Measurements from ENCODE around the gene THUMPD3. TPM values are rescaled to one million over a fixed set of nuclear protein-coding genes. Genes with fewer than 3 reads are reported as not detected.

Gene THUMPD3, protein sequence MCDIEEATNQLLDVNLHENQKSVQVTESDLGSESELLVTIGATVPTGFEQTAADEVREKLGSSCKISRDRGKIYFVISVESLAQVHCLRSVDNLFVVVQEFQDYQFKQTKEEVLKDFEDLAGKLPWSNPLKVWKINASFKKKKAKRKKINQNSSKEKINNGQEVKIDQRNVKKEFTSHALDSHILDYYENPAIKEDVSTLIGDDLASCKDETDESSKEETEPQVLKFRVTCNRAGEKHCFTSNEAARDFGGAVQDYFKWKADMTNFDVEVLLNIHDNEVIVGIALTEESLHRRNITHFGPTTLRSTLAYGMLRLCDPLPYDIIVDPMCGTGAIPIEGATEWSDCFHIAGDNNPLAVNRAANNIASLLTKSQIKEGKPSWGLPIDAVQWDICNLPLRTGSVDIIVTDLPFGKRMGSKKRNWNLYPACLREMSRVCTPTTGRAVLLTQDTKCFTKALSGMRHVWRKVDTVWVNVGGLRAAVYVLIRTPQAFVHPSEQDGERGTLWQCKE
- 25.9 and 28.3 TPM in 2 replicates for polyA plus RNA-seq (2013)

DNA sequence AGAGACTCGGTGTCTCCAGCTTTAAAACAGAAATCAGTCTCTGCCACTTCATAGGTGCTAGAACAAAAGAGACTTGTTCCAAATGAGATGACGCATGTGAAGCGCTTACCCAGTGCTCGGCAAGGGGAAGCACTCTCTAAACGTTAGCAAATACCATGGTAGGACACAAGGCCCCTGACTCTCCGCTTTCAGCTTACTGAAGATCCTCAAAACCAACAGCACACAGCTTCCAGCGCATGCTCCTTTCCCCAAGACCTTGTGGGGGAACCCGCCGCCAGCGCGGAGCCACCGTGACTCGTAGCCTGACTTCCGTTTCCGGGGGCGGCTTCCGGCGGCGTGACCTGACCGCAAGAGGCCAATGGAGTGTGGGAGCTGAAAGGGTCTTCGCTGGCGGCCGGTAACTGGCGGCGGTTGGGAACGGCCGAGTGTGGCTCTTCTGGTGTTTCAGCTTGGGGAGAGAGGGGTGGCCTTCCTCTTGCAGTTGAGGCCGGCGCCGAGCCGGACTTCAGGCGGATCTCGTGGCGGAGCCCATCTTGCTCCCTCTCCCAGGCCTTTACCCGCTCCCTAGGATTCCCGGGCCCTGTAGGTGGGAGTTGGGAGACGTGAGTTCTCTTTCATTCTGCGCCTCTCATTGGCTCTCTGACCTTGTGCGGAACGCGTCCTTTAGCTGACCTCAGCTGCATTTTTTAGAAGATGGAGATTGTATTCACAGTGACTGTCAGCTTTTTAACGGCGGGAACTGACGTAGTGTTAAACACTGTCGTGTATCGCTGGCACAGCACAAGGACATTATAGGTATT is at the start of gene THUMPD3:
Gene THUMPD3, plus strand, starts transcription at position 324 of the 800 bp plus-strand sequence. CDS start 2,015 bp downstream, outside the sequence.
- peak within 1 kb of the TSS; percentile 60 for H3K4ac ChIP-seq (ENCODE audit: low read depth, low read length)
- H2BK12ac ChIP-seq (ENCODE audit: low read length) = no peak within 1 kb of the TSS
- H3K9ac ChIP-seq (ENCODE audit: low read length) = peak within 1 kb of the TSS; percentile 92
- peak within 1 kb of the TSS; percentile 95 for H4K12ac ChIP-seq (ENCODE audit: low read depth, low read length)
- H2BK120ac ChIP-seq (ENCODE audit: insufficient read depth, low read length, poor library complexity) = peak within 1 kb of the TSS; percentile 82
- H3K4me1 ChIP-seq (ENCODE audit: control insufficient read depth in 1 of 2, insufficient read depth in 2 of 2, low read length in 2 of 2) = peaks cover 0 to 2% of the 10 kb centered on the region in 2 experiments
- H3K4me2 ChIP-seq (ENCODE audit: low read length) = peak within 1 kb of the TSS; percentile 78
- H4K8ac ChIP-seq (ENCODE audit: low read depth, low read length) = peak within 1 kb of the TSS; percentile 94
- peak within 1 kb of the TSS; percentile 86 for H3K14ac ChIP-seq (ENCODE audit: low read length)
- WGBS (ENCODE audit: extremely low coverage, insufficient coverage, insufficient read length) = no CpG with 5 or more reads among the region's 46 CpGs
- peaks cover 2 to 7% of the 10 kb centered on the region in 2 experiments for H3K36me3 ChIP-seq (ENCODE audit: control insufficient read depth in 1 of 2, insufficient read depth in 2 of 2, low read length in 2 of 2)
- H3K79me2 ChIP-seq (ENCODE audit: control insufficient read depth, insufficient read depth, low read length, poor library complexity) = peaks cover 1% of the 10 kb centered on the region
- peak within 1 kb of the TSS; percentile 82 for H2BK5ac ChIP-seq (ENCODE audit: low read depth, low read length, poor library complexity)
- peak; percentile 88 to 89 for DNase-seq
- H3K27ac ChIP-seq (ENCODE audit: low read depth, low read length) = peak within 1 kb of the TSS; percentile 93
- no peak within 1 kb of the TSS for H3K23ac ChIP-seq (ENCODE audit: low read length)
- H3K9me3 ChIP-seq (ENCODE audit: insufficient read depth, low read depth, low read length) = no peaks in the 10 kb centered on the region
- no peak within 1 kb of the TSS for H2AK5ac ChIP-seq (ENCODE audit: low read length)
- no peaks in the 10 kb centered on the region for H3K27me3 ChIP-seq (ENCODE audit: insufficient read depth, low read length)
- peak within 1 kb of the TSS; percentile 88 for H3K18ac ChIP-seq (ENCODE audit: low read length)
- H3K4me3 ChIP-seq (ENCODE audit: low read depth, low read length) = peak within 1 kb of the TSS; percentile 80
- H2AFZ ChIP-seq (ENCODE audit: insufficient read depth, low read length, poor library complexity) = peak within 1 kb of the TSS; percentile 48
- peak within 1 kb of the TSS; percentile 93 for H4K91ac ChIP-seq (ENCODE audit: low read depth, low read length)
- peaks cover 7% of the 10 kb centered on the region for H3K79me1 ChIP-seq (ENCODE audit: low read length)

DNA sequence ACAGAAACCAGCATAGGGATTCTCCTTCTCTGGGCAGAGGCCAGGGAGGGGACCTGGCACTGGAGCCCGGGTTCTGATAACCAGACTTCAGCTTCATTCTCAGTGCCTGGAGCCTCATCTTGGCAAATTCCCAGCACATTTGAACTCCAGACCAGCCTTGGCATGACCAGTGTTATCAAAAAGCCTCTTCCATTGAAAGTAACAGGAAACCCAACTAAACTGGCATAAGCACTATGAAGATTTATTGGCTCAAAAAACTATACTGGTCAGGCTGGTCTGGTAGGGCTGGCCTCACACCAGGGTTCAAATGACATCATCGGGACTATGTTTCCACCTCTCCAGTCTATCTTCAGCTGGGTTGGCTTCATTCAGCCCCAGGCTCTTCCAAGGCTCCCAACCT is 48.1 kb upstream of the THUMPD3 start:
- WGBS (ENCODE audit: extremely low coverage, insufficient coverage, insufficient read length) = no CpG with 5 or more reads among the region's 2 CpGs
- H4K8ac ChIP-seq (ENCODE audit: low read depth, low read length) = no peak overlapping the region
- no peak overlapping the region for H3K4me3 ChIP-seq (ENCODE audit: low read depth, low read length)
- no peak overlapping the region for H3K4me2 ChIP-seq (ENCODE audit: low read length)
- H3K27ac ChIP-seq (ENCODE audit: low read depth, low read length) = no peak overlapping the region
- no peak overlapping the region for H3K4ac ChIP-seq (ENCODE audit: low read depth, low read length)
- no peak overlapping the region for H2BK120ac ChIP-seq (ENCODE audit: insufficient read depth, low read length, poor library complexity)
- no peak overlapping the region for H3K23ac ChIP-seq (ENCODE audit: low read length)
- DNase-seq = no peak
- no peak overlapping the region for H3K18ac ChIP-seq (ENCODE audit: low read length)
- no peak overlapping the region for H2AK5ac ChIP-seq (ENCODE audit: low read length)
- no peak overlapping the region for H3K9ac ChIP-seq (ENCODE audit: low read length)
- H3K4me1 ChIP-seq (ENCODE audit: control insufficient read depth in 1 of 2, insufficient read depth in 2 of 2, low read length in 2 of 2) = peaks cover 7 to 12% of the 10 kb centered on the region in 2 experiments
- peaks cover 4% of the 10 kb centered on the region for H3K79me1 ChIP-seq (ENCODE audit: low read length)
- H3K14ac ChIP-seq (ENCODE audit: low read length) = no peak overlapping the region
- H2BK12ac ChIP-seq (ENCODE audit: low read length) = peak overlapping the region; percentile 51
- H3K79me2 ChIP-seq (ENCODE audit: control insufficient read depth, insufficient read depth, low read length, poor library complexity) = no peaks in the 10 kb centered on the region
- H3K9me3 ChIP-seq (ENCODE audit: insufficient read depth, low read depth, low read length) = no peaks in the 10 kb centered on the region
- no peak overlapping the region for H2BK5ac ChIP-seq (ENCODE audit: low read depth, low read length, poor library complexity)
- H3K36me3 ChIP-seq (ENCODE audit: control insufficient read depth in 1 of 2, insufficient read depth in 2 of 2, low read length in 2 of 2) = no peaks in the 10 kb centered on the region
- no peak overlapping the region for H4K91ac ChIP-seq (ENCODE audit: low read depth, low read length)
- H4K12ac ChIP-seq (ENCODE audit: low read depth, low read length) = no peak overlapping the region
- H3K27me3 ChIP-seq (ENCODE audit: insufficient read depth, low read length) = no peaks in the 10 kb centered on the region
- no peak overlapping the region for H2AFZ ChIP-seq (ENCODE audit: insufficient read depth, low read length, poor library complexity)

DNA sequence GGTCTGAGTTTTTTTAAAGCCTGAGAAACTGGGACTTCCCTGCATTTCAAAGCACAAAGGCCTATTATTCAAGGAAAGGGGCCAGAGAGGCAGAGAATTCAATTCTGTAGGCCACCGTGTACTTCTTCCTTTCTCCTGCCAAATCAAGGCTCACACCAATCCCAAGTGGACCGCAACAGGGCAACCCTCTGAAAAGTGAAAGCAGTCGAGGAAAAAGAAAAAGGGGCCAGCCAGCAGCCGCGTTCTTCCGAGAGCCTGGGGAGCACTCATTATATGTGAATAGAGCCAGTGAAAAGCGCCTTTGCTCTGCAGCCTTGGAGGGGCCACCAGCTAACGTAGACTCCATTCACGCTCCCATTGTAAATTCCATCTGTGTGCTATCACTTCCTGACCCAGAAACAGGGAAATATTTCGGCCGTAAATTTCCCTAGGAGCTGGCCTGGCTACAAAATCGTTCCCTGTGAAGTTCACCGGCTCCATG is 45.9 kb upstream of the THUMPD3 start:
- Histone ChIP-seq H3K9me3 (ENCODE audit: insufficient read depth, low read depth, low read length) (no peaks in the 10 kb centered on the region), H3K18ac (ENCODE audit: low read length) (peak overlapping the region; percentile 52), H3K4me3 (ENCODE audit: low read depth, low read length) (no peak overlapping the region), H3K79me2 (ENCODE audit: control insufficient read depth, insufficient read depth, low read length, poor library complexity) (no peaks in the 10 kb centered on the region), H3K36me3 (ENCODE audit: control insufficient read depth in 1 of 2, insufficient read depth in 2 of 2, low read length in 2 of 2) (no peaks in the 10 kb centered on the region), H4K91ac (ENCODE audit: low read depth, low read length) (peak overlapping the region; percentile 58), H3K4me2 (ENCODE audit: low read length) (peak overlapping the region; percentile 48), H2BK5ac (ENCODE audit: low read depth, low read length, poor library complexity) (peak overlapping the region; percentile 72), H3K4ac (ENCODE audit: low read depth, low read length) (peak overlapping the region; percentile 43), H4K12ac (ENCODE audit: low read depth, low read length) (peak overlapping the region; percentile 22), H3K79me1 (ENCODE audit: low read length) (peaks cover 4% of the 10 kb centered on the region), H3K9ac (ENCODE audit: low read length) (no peak overlapping the region), H2BK120ac (ENCODE audit: insufficient read depth, low read length, poor library complexity) (peak overlapping the region; percentile 72), H3K27ac (ENCODE audit: low read depth, low read length) (peak overlapping the region; percentile 62), H4K8ac (ENCODE audit: low read depth, low read length) (peak overlapping the region; percentile 75), H2AK5ac (ENCODE audit: low read length) (no peak overlapping the region), H3K14ac (ENCODE audit: low read length) (peak overlapping the region; percentile 70), H2BK12ac (ENCODE audit: low read length) (peak overlapping the region; percentile 44), H3K23ac (ENCODE audit: low read length) (no peak overlapping the region), H3K4me1 (ENCODE audit: control insufficient read depth in 1 of 2, insufficient read depth in 2 of 2, low read length in 2 of 2) (peaks cover 7 to 12% of the 10 kb centered on the region in 2 experiments), H2AFZ (ENCODE audit: insufficient read depth, low read length, poor library complexity) (peak overlapping the region; percentile 83), H3K27me3 (ENCODE audit: insufficient read depth, low read length) (no peaks in the 10 kb centered on the region)
- DNase-seq = no peak
- no CpG with 5 or more reads among the region's 13 CpGs for WGBS (ENCODE audit: extremely low coverage, insufficient coverage, insufficient read length)

DNA sequence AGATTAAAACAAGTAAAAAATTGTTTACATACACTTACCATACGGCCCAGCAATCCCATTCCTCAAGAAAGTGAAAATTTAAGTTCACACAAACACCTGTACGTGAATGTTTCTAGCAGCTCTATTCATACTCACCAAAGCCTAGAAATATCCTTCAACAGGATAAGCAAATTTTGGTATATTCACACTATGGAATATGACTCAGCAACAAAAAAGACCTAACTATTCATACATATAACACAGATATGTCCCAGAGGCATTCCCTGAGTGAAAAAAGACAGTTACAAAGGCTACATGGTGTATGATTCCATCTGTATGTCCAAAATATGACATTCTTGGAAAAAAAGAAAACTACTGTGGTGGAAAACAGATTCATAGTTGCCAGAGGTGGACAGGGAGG is 40.1 kb upstream of the THUMPD3 start:
- H3K9ac ChIP-seq (ENCODE audit: low read length) = no peak overlapping the region
- no peak overlapping the region for H3K4me2 ChIP-seq (ENCODE audit: low read length)
- WGBS (ENCODE audit: extremely low coverage, insufficient coverage, insufficient read length) = no CpG with 5 or more reads among the region's 2 CpGs
- no peak overlapping the region for H2AK5ac ChIP-seq (ENCODE audit: low read length)
- H2BK120ac ChIP-seq (ENCODE audit: insufficient read depth, low read length, poor library complexity) = no peak overlapping the region
- H4K91ac ChIP-seq (ENCODE audit: low read depth, low read length) = no peak overlapping the region
- H3K18ac ChIP-seq (ENCODE audit: low read length) = no peak overlapping the region
- no peak overlapping the region for H3K23ac ChIP-seq (ENCODE audit: low read length)
- H2BK5ac ChIP-seq (ENCODE audit: low read depth, low read length, poor library complexity) = no peak overlapping the region
- H2BK12ac ChIP-seq (ENCODE audit: low read length) = no peak overlapping the region
- no peak overlapping the region for H3K14ac ChIP-seq (ENCODE audit: low read length)
- no peaks in the 10 kb centered on the region for H3K9me3 ChIP-seq (ENCODE audit: insufficient read depth, low read depth, low read length)
- no peak for DNase-seq
- no peak overlapping the region for H3K27ac ChIP-seq (ENCODE audit: low read depth, low read length)
- no peaks in the 10 kb centered on the region for H3K36me3 ChIP-seq (ENCODE audit: control insufficient read depth in 1 of 2, insufficient read depth in 2 of 2, low read length in 2 of 2)
- H3K4ac ChIP-seq (ENCODE audit: low read depth, low read length) = no peak overlapping the region
- H3K4me3 ChIP-seq (ENCODE audit: low read depth, low read length) = no peak overlapping the region
- no peaks in the 10 kb centered on the region for H3K79me2 ChIP-seq (ENCODE audit: control insufficient read depth, insufficient read depth, low read length, poor library complexity)
- H3K4me1 ChIP-seq (ENCODE audit: control insufficient read depth in 1 of 2, insufficient read depth in 2 of 2, low read length in 2 of 2) = no peaks in the 10 kb centered on the region
- H4K8ac ChIP-seq (ENCODE audit: low read depth, low read length) = no peak overlapping the region
- H2AFZ ChIP-seq (ENCODE audit: insufficient read depth, low read length, poor library complexity) = no peak overlapping the region
- H3K27me3 ChIP-seq (ENCODE audit: insufficient read depth, low read length) = no peaks in the 10 kb centered on the region
- H3K79me1 ChIP-seq (ENCODE audit: low read length) = no peaks in the 10 kb centered on the region
- H4K12ac ChIP-seq (ENCODE audit: low read depth, low read length) = no peak overlapping the region
